ENCODE measurements around the gene DNAH10.

The DNAH10 gene

DNA sequence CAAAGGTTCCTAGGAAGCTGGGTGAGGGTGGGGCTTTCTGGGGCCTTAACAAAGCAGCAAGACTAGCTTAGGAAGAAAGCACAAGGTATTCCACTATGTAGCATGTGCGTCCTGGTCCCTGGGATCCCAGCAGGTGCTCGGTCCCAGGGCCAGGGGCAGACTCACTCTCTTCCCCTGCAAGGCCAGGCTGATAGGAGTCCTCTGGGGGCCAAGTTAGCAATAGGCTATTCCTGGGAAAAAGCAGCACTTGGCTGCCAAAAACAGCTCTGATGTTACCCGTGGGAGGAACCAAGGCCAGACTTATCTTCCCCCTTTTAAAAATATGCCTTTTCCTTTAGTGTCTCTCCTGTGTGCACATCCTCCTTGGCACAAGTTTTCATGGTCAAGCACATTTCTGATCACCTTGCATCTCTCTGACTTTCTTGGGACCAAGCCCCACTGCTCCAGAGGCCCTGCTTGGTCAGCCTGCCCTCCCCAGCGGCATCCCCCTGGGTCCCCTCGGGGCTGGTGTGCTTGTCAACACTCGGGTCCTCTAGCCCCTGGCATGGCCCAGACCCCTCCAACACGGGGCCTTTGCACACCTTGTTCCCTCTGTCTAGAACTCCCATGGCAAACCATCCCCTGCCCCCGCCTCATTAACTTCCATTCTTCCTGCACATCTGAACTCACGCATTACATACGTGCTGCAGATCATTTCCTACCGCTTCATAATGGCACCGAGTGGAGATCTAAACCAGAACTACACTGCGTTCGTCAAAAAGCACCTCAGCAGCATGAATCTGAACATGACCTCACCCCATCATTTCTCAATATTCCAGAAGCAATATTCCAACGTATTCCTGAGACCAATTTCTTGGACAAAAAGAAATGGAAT lies 188.6 kb downstream of the DNAH10 start:
- DNase-seq: no peak

DNA sequence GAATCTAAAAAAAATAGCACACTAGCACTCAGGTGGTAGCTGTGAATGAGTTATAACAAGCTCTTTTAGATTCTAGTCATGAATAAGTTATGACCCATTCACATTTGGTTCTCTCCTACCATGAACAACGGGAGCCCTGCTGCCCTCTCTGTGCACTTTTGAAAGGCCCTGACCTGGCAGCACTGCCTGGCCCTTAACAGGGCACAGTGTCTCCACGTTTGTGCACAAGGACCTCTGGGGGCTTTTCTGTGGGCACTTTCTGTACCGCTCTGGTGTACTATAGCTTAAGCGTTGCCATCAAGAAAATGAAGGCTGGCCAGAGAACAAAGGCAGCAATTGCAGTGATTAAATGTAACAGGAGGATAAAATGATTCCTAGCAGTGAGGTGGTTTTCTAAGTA lies 189.4 kb downstream of the DNAH10 start:
- no peak for DNase-seq

DNA sequence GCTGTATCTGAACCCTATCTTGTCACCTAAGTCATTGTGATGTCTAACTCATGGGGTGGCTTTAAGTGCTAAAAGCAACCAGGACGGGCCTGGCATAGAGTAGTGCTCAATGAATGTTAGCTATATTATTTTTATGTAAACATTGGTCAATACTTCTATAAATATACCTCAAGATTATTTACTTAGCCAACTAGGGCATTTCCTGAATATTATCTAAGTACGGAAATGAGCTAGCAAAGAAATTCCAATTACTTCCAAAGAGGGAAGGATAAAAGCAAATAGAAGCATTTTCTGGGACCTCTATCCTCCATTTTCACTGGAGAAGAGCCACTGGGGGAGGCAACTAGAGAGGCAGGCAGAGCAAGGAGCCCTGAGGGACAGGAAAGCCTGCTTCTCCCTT lies 189.9 kb downstream of the DNAH10 start:
- DNase-seq: no peak

DNA sequence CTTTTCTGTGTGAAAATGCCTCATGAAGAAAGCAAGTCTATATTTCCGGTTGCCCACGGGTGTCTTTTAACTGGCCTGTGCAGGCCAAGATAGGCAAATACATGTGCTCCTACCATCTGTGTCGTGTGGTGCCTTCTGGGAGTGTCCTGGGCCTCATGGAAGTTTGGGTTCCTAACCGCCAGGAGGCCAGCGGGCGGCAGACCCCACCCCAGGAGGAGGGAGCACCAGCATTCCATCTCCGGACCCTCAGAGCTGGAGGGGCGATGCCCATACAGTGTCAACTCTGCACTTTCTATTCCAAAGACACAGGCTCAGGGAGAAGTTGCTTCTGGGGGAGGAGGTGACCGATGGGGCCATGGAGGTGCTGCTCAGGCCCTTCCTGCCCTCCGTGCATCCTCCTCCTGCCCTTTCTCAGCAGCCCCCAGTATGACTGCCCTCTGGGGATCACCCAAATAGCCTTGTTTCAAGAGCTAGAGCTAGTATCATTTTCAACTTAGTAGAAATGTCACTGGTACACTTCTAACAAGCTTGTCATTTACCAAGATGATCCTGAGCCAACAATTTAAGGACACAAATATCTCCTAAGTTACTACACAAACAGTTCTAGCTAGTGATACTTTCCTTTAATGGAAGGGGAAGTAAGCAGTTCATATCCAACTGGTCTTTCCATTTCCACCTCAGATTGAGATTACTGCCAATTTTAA lies 192.7 kb downstream of the DNAH10 start:
- DNase-seq: no peak

GRCh38 chr12:123956249-123956648 lies 194.1 kb downstream of the DNAH10 start:
- no peak for DNase-seq

GRCh38 chr12:123957196-123957595 lies 195.1 kb downstream of the DNAH10 start:
- no peak for DNase-seq

- no peak for DNase-seq
Measured at GRCh38 chr12:123958462-123958861, 196.4 kb downstream of the DNAH10 start.

GRCh38 chr12:123958876-123959275 lies 196.8 kb downstream of the DNAH10 start:
- no peak for DNase-seq

- no peak for DNase-seq
Measured at GRCh38 chr12:123960029-123960735, 198.1 kb downstream of the DNAH10 start.

GRCh38 chr12:123960856-123961255 lies 198.8 kb downstream of the DNAH10 start:
- no peak for DNase-seq

DNA sequence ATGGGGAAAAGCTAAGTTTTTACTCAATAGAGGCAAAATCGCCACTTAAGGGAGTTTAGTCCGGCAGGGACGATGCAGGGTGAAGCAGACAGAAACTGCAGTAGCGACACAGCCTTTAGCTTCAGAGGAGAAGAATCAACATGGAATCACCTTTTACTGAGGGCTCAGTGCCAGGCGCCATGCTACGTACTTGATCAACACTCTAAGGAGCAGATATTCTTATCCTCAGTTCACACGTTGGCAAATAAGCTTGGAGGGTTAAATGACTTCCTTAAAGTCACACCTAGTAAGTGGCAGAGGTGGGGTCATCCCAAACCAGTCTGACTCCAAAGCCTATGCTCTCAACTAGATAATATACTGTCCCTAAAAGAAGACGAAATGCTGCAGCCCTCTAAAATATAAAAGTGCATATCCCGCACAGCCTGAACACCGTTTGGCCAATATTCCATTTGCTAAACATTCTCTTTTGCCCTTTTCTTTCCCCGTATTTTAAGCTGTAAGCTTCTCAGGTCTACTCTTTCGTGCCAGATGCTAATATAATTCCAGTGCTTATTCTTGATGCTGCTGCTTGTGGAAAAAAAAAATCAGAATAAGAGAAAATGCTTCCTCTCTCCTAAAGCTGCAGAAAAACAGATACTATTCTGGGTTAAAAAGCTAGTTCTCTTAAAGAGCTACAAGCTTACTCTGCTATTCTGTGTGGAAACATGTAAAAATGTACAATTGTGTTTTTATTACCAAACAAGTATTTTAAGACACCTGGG lies 199.7 kb downstream of the DNAH10 start:
- DNase-seq: no peak

GRCh38 chr12:123962513-123962912 lies 200.4 kb downstream of the DNAH10 start:
- no peak for DNase-seq

- no peak for DNase-seq
Measured at GRCh38 chr12:123963821-123964220, 201.7 kb downstream of the DNAH10 start.

DNA sequence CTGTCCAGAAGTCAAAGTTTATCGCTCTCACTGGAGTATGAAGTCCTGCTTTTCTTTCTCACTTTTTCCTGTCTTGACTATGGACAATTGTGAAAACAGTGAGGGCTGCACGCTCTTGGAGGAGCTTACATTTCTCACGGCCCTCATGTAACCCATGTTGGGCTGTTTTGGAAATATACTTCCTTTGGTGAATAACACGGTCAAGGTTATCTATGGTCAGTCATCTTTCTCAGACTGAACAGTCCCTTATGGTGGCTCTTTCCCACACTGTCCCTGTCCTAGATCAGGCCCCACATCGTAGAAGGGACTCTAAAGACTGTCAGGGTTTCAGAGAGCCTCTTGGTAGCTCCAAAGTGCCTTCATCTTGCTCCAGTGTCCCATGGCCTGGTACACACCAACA lies 203.3 kb downstream of the DNAH10 start:
- no peak for DNase-seq

- no peak for DNase-seq
Measured at GRCh38 chr12:123966596-123966995, 204.5 kb downstream of the DNAH10 start.

DNA sequence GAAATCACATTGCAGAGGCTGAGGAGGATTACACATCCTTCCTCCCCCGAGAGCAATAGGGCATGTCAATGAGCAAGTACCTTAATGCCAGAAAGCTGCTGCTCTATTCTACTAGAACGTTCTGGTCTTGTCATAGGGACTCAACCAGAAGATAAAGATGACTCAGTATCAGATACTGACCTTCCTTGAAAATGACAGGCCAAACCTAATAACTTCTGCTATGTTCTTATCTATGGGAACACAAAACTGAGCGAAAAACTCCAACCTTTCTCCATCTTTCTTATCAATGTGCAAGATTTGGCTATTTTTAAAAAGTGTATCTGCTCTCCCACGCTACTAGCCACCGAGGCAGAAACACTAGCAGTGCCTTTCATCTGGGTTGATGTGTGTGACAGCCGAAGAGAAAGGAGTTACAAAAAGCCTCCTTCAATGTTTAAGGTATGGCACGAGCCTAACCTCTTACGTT lies 205.1 kb downstream of the DNAH10 start:
- no peak for DNase-seq

DNA sequence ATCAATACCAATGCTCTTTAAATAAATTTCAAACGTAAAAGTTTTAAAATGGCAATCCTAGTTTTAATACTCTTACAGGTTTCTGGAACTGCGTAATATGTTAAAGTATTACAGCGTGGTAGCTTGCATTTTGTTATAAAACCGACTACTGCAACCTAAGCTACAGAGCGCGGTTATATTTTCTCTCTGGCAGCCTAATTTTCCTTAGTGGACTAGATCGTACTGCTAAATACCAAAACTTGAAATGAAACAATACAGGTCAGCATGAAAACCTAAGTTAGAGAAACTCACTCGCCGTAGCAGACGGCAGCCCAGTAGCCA lies 209.3 kb downstream of the DNAH10 start:
- no peak for DNase-seq

DNA sequence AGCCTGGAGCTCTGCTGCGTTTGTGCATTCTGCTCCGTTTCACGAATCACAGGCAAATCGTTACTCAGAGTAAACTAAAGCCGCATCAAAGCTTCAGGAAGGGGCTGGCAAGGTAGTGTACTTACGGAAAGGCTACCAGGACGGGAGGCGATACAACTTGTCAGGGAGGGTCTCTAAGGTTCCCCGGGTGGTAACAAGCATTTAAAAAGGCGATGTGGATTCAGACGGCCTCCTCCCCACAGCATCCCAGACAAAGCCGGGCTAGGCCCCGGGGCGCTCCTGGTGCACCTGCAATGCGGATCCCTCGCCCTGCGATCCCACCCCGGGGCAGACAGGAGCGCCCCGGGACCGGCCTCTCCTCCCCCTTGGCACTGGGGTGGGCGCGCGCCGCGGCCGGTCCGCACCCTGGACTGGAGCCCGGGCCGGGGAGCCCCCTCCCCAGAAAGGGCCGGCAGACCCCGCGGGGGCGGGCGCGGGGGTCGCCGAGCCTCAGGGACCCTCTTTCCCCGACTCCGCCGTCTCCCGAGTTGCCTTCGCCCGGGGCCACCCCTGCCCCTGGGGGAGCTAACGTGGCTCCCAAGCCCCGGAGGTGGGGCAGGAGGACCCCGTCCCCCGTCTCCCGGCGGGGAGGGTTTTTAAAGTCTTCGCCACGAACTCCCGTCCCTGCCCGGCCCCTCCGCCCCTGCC lies 209.8 kb downstream of the DNAH10 start:
- DNase-seq: peak; percentile 14

- DNase-seq: peak; percentile 93
Measured at GRCh38 chr12:123972457-123973401, 210.6 kb downstream of the DNAH10 start, which contains the start of the genes CCDC92 and ZNF664. Gene CCDC92 (minus strand): TSS chr12:123972831. CDS start chr12:123944305, 28,526 bp downstream. Gene ZNF664 (plus strand): TSS chr12:123973215. CDS start chr12:124012145, 38,930 bp downstream.

DNA sequence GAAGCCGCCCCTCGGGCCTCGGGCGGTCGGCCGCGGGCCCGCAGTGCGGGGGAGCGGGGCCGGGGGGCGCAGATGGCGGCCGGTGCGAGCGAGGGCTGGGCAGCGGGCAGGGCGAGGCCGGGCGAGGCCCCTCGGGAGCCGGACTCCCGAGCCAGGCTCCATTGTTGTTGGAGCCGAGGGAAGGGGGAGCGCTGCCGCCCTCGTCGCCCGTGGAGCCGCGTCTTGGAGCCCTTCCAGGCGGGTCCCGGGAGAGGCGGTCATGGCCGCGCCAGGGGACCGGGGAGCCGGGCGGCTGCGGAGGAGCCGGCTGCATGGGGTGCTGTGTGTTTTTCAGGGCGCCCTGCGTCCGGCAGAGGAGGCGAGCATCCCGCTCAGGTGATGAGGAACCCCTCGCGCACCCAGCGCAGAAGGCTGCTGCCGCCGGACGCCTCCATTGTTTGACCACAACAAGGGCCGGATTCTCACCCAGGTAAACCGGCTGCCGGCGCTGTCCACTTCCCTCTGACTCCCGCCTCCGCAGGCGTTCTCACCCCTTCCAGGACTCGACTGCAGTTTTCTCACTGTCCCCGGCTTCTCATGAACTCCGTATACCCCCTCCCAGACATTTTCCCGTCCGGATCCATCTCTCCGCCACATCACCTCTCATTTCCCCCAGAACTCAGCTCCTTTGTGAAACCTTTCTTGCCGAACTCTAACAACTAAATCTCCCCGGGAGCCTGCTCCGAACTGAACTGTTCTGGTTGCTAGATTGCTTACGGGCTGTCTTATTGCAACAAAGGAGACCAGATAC lies 211.6 kb downstream of the DNAH10 start:
- DNase-seq: no peak
